Activated effector memory CD4-positive, alpha-beta T cell treated with Interleukin-2 at 50 U/mL for 16 hours (primary cell): ENCODE data around the gene CEACAM19.
A peak's percentile ranks its signal among the peaks of the same experiment; 100 is the strongest.
"Not testable (repeated sequence)": the region's sequence is repeated elsewhere in the genome, so short reads cannot be mapped to it uniquely, and the experiment has no call there.

Experiments
- DNase-seq: peaks from one replicate; pipeline ENCODE4 v3.0.0-alpha.2; 2020

CEACAM19 gene

GRCh38 chr19:44703336-44704078 lies 32.2 kb downstream of the CEACAM19 start:
- no peak for DNase-seq

GRCh38 chr19:44704982-44705381 lies 33.7 kb downstream of the CEACAM19 start:
- DNase-seq = no peak

GRCh38 chr19:44705502-44706010 lies 34.3 kb downstream of the CEACAM19 start:
- DNase-seq = no peak

GRCh38 chr19:44706506-44707236 lies 35.4 kb downstream of the CEACAM19 start:
- DNase-seq = no peak

- DNase-seq = no peak
Measured at GRCh38 chr19:44707794-44708193, 36.5 kb downstream of the CEACAM19 start.

GRCh38 chr19:44708940-44709339 lies 37.7 kb downstream of the CEACAM19 start:
- no peak for DNase-seq

GRCh38 chr19:44709434-44710266 lies 38.4 kb downstream of the CEACAM19 start:
- not testable (repeated sequence) for DNase-seq

GRCh38 chr19:44710483-44710882 lies 39.2 kb downstream of the CEACAM19 start:
- DNase-seq = no peak

GRCh38 chr19:44712864-44713515 lies 41.7 kb downstream of the CEACAM19 start:
- no peak for DNase-seq

GRCh38 chr19:44714597-44715169 lies 43.4 kb downstream of the CEACAM19 start:
- DNase-seq = no peak

GRCh38 chr19:44717603-44718002 lies 46.3 kb downstream of the CEACAM19 start:
- DNase-seq = no peak

GRCh38 chr19:44718441-44719261 lies 47.4 kb downstream of the CEACAM19 start:
- DNase-seq = no peak

GRCh38 chr19:44719262-44719701 lies 48.0 kb downstream of the CEACAM19 start:
- DNase-seq = no peak

- not testable (repeated sequence) for DNase-seq
Measured at GRCh38 chr19:44720396-44720795, 49.1 kb downstream of the CEACAM19 start.

- no peak for DNase-seq
Measured at GRCh38 chr19:44720945-44721344, 49.7 kb downstream of the CEACAM19 start.

GRCh38 chr19:44721369-44721768 lies 50.1 kb downstream of the CEACAM19 start:
- DNase-seq = not testable (repeated sequence)

- DNase-seq = no peak
Measured at GRCh38 chr19:44722131-44723121, 51.1 kb downstream of the CEACAM19 start.

GRCh38 chr19:44723299-44723951 lies 52.1 kb downstream of the CEACAM19 start:
- DNase-seq = no peak

GRCh38 chr19:44723952-44724319 lies 52.7 kb downstream of the CEACAM19 start:
- peak; percentile 66 for DNase-seq
